Thyroid gland (tissue), 4 donors: ENCODE measurements around the gene EGLN2.

ENCODE experiments used
- CTCF ChIP-seq, 6 experiments: fragments of 200-600 bp in 3 of 6; fragments of 450-650 bp in 3 of 6; sonication (generic) in 3 of 6; IDR thresholded peaks; one replicate each; pipeline ENCODE4 v1.5.1; 2016 to 2019; ENCODE audit warnings: antibody characterized with exemption in 6 of 6, mild to moderate bottlenecking in 2 of 6, inconsistent platforms in 1 of 6, moderate library complexity in 1 of 6
- POLR2A ChIP-seq, 2 donors: fragments of 450-650 bp; IDR thresholded peaks; one replicate each; pipeline ENCODE4 v1.6.1; 2017; ENCODE audit warnings: antibody characterized with exemption in 2 of 2, mild to moderate bottlenecking in 2 of 2, moderate library complexity in 1 of 2

DNA sequence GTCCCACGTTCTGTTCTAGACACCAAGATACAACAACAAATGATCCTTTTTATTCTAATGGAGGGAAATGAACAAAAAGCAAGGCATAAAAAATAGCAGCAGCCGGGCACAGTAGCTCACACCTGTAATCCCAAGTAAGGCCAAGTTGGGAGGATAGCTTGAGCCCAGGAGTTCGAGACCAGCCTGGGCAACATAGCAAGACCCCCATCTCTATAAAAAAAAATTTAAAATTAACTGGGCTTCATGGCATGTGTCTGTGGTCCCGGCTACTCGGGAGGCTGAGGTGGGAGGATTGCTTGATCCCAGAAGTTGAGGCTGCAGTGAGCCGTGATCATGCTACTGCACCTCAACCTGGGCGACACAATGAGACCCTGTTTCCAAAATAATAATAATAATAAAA lies 22.6 kb upstream of the EGLN2 start:
- TF ChIP-seq CTCF (IDR thresholded peaks at IDR 0.05) = no peak
- TF ChIP-seq POLR2A (IDR thresholded peaks at IDR 0.05) = no peak
